SIG-M5 (cell line): Measurements from ENCODE around the gene GRAMD2A.
"Not testable (repeated sequence)": the region's sequence is repeated elsewhere in the genome, so short reads cannot be mapped to it uniquely, and the experiment has no call there.

ENCODE experiments used
- DNase-seq: peaks from one replicate; lab custom pipeline; 2025; lab: John Stamatoyannopoulos, UW

The GRAMD2A gene

GRCh38 chr15:72184165-72184811 is 13.3 kb downstream of the GRAMD2A start:
- no peak for DNase-seq

- no peak for DNase-seq
Measured at GRCh38 chr15:72183781-72184164, 13.8 kb downstream of the GRAMD2A start.

- no peak for DNase-seq
Measured at GRCh38 chr15:72182673-72183072, 14.9 kb downstream of the GRAMD2A start.

- no peak for DNase-seq
Measured at GRCh38 chr15:72182244-72182643, 15.3 kb downstream of the GRAMD2A start.

- no peak for DNase-seq
Measured at GRCh38 chr15:72180761-72181324, 16.7 kb downstream of the GRAMD2A start.

GRCh38 chr15:72179950-72180581 is 17.5 kb downstream of the GRAMD2A start:
- no peak for DNase-seq

GRCh38 chr15:72178976-72179585 is 18.5 kb downstream of the GRAMD2A start:
- no peak for DNase-seq

GRCh38 chr15:72176743-72177142 is 20.8 kb downstream of the GRAMD2A start:
- no peak for DNase-seq

- DNase-seq, result no peak
Measured at GRCh38 chr15:72176159-72176558, 21.4 kb downstream of the GRAMD2A start.

- DNase-seq, result no peak
Measured at GRCh38 chr15:72175186-72176044, 22.2 kb downstream of the GRAMD2A start.

- DNase-seq, result no peak
Measured at GRCh38 chr15:72174551-72175165, 22.9 kb downstream of the GRAMD2A start.

GRCh38 chr15:72173864-72174550 is 23.6 kb downstream of the GRAMD2A start:
- DNase-seq, result no peak

- DNase-seq, result no peak
Measured at GRCh38 chr15:72173401-72173800, 24.2 kb downstream of the GRAMD2A start.

- no peak for DNase-seq
Measured at GRCh38 chr15:72172796-72173195, 24.8 kb downstream of the GRAMD2A start.

GRCh38 chr15:72171978-72172377 is 25.6 kb downstream of the GRAMD2A start:
- DNase-seq, result not testable (repeated sequence)

- DNase-seq, result no peak
Measured at GRCh38 chr15:72170691-72171090, 26.9 kb downstream of the GRAMD2A start.

GRCh38 chr15:72169921-72170611 is 27.5 kb downstream of the GRAMD2A start:
- no peak for DNase-seq

GRCh38 chr15:72169236-72169920 is 28.2 kb downstream of the GRAMD2A start:
- DNase-seq, result no peak

GRCh38 chr15:72168808-72169190 is 28.8 kb downstream of the GRAMD2A start:
- DNase-seq, result no peak
